ENCODE data around the gene ZDHHC6.

- TF ChIP-seq GATA3 (IDR thresholded peaks at IDR 0.05; ENCODE audit: low read depth, low read length) (no peak), GATA2 (IDR thresholded peaks at IDR 0.05; ENCODE audit: low read depth, low read length) (no peak)
These were observed 459 bp downstream of the ZDHHC6 start for GRCh38 chr10:112446055-112446854.
